SK-N-SH (cell line): Measurements from ENCODE around the gene PPM1E. TPM values are rescaled to one million over a fixed set of nuclear protein-coding genes. Genes with fewer than 3 reads are reported as not detected.

Experiments
- CTCF ChIA-PET: fragments of 300-600, 350-600 bp; formaldehyde crosslinking; extraction: SDS; loops from one replicate; lab custom pipeline; 2021; lab: Yijun Ruan, JAX
- POLR2A ChIA-PET: fragments of 350-600 bp; sonication (Branson Sonifier 250); formaldehyde crosslinking; extraction: SDS; loops from one replicate; lab custom pipeline; 2020; ENCODE audit warnings: antibody characterized with exemption, inconsistent platforms; lab: Yijun Ruan, JAX
- DNase-seq: peaks from one replicate; pipeline ENCODE4 v3.0.0; 2012
- H2AFZ ChIP-seq: fragments of 200-600 bp; sonication (generic); 2 replicates; pipeline ENCODE4 v1.8.1; 2016; ENCODE audit warnings: antibody characterized with exemption, mild to moderate bottlenecking, low read depth
- H3F3A ChIP-seq: fragments of 200-600 bp; sonication (generic); replicated peaks from 2 replicates; pipeline ENCODE3; 2016; ENCODE audit warnings: antibody characterized with exemption, mild to moderate bottlenecking; ENCODE audit not compliant: insufficient read depth
- H3K27ac ChIP-seq, 2 experiments: fragments of 200-500 bp in 1 of 2; fragments of 200-600 bp in 1 of 2; sonication (Bioruptor generic) in 1 of 2; sonication (generic), shearing (Covaris generic) in 1 of 2; 2 replicates each; pipeline versions ENCODE4 v1.5.1 to v1.6.1; 2014 to 2016; ENCODE audit warnings: low read depth in 2 of 2, inconsistent platforms in 1 of 2, low read length in 1 of 2, mild to moderate bottlenecking in 1 of 2, mixed read lengths in 1 of 2
- H3K27me3 ChIP-seq: fragments of 200-600 bp; sonication (generic), shearing (Covaris generic); 2 replicates; pipeline ENCODE4 v1.6.1; 2016; ENCODE audit warnings: mixed run types; ENCODE audit not compliant: insufficient read depth
- H3K36me3 ChIP-seq, 2 experiments: fragments of 200-500 bp in 1 of 2; fragments of 200-600 bp in 1 of 2; sonication (Bioruptor generic) in 1 of 2; sonication (generic) in 1 of 2; replicated peaks in 1 of 2; 2 replicates each; pipeline versions ENCODE3 to v1.5.1; 2014 to 2016; ENCODE audit warnings: low read length in 1 of 2, mild to moderate bottlenecking in 1 of 2; ENCODE audit not compliant: insufficient read depth in 2 of 2, control insufficient read depth in 1 of 2
- H3K4me1 ChIP-seq, 2 experiments: fragments of 200-500 bp in 1 of 2; fragments of 200-600 bp in 1 of 2; sonication (Bioruptor generic) in 1 of 2; sonication (generic), shearing (Covaris generic) in 1 of 2; 2 replicates each; pipeline versions ENCODE4 v1.5.1 to v1.6.1; 2014 to 2016; ENCODE audit warnings: low read depth in 1 of 2, low read length in 1 of 2, mixed run types in 1 of 2; ENCODE audit not compliant: insufficient read depth in 2 of 2, control insufficient read depth in 1 of 2
- H3K4me2 ChIP-seq: fragments of 200-600 bp; sonication (generic), shearing (Covaris generic); 2 replicates; pipeline ENCODE4 v1.6.1; 2017; ENCODE audit warnings: mixed run types
- H3K4me3 ChIP-seq, 2 experiments: fragments of 200-500 bp in 1 of 2; fragments of 200-600 bp in 1 of 2; sonication (Bioruptor generic) in 1 of 2; sonication (generic), shearing (Covaris generic) in 1 of 2; 2 replicates each; pipeline versions ENCODE4 v1.5.1 to v1.8.1; 2014 to 2016; ENCODE audit warnings: low read depth in 2 of 2, inconsistent platforms in 1 of 2, low read length in 1 of 2, mild to moderate bottlenecking in 1 of 2, mixed read lengths in 1 of 2, moderate library complexity in 1 of 2
- H3K79me2 ChIP-seq: fragments of 200-600 bp; sonication (generic); 2 replicates; pipeline ENCODE4 v1.8.1; 2017; ENCODE audit warnings: mild to moderate bottlenecking; ENCODE audit not compliant: insufficient read depth
- H3K9ac ChIP-seq: fragments of 200-600 bp; sonication (generic); 2 replicates; pipeline ENCODE4 v1.6.1; 2017; ENCODE audit warnings: mixed run types
- H3K9me2 ChIP-seq: fragments of 200-600 bp; sonication (generic); 2 replicates; pipeline ENCODE4 v1.6.1; 2017; ENCODE audit warnings: mixed run types
- H3K9me3 ChIP-seq: fragments of 200-600 bp; sonication (generic); 2 replicates; pipeline ENCODE4 v1.6.1; 2017; ENCODE audit warnings: mixed run types, mild to moderate bottlenecking, moderate library complexity
- H4K20me1 ChIP-seq: fragments of 200-600 bp; sonication (generic); 2 replicates; pipeline ENCODE4 v1.6.1; 2017; ENCODE audit warnings: mild to moderate bottlenecking, mixed run types; ENCODE audit not compliant: insufficient read depth
- MEF2A ChIP-seq: IDR thresholded peaks from 2 replicates; pipeline ENCODE4 v1.4.0; 2012; ENCODE audit warnings: low read depth, borderline replicate concordance
- PBX3 ChIP-seq: IDR thresholded peaks from 2 replicates; pipeline ENCODE4; 2012
- REST ChIP-seq: IDR thresholded peaks from 2 replicates; pipeline ENCODE4 v1.6.1; 2012; ENCODE audit warnings: mild to moderate bottlenecking, low read depth, low read length, moderate library complexity
- ZBTB33 ChIP-seq: IDR thresholded peaks from 2 replicates; pipeline ENCODE4 v1.4.0; 2012; ENCODE audit warnings: low read depth, borderline replicate concordance
- WGBS: methylation state at CpG from one replicate; pipeline ENCODE4 v1.1.6; 2017; ENCODE audit warnings: low lambda C conversion rate; 5-methylcytosine and 5-hydroxymethylcytosine counted together
- polyA plus RNA-seq, 3 experiments: library from polyadenylated mRNA; depleted of rRNA; stranded (reverse); fragments of >200 nt; gene quantifications; 2 replicates each; pipeline ENCODE4 v1.2.3, GENCODE V29; 2012

Gene PPM1E
- polyA plus RNA-seq, 1 of the 3 experiments (the other 2 are of a cell fraction), result 0.08 TPM

- TF ChIP-seq REST, result no peak
- TF ChIP-seq, all 33 proteins: peak for 0
These were observed 218.7 kb downstream of the PPM1E start (continued) for GRCh38 chr17:58974354-58974753.

GRCh38 chr17:58976541-58976940 is 220.9 kb downstream of the PPM1E start:
- Histone ChIP-seq H3K27me3 (no peaks in the 10 kb centered on the region), H4K20me1 (no peaks in the 10 kb centered on the region), H3K9me3 (no peaks in the 10 kb centered on the region), H3K4me2 (no peak overlapping the region), H3K4me3 (no peak overlapping the region), H3K27ac (no peak overlapping the region), H2AFZ (no peak overlapping the region), H3K36me3 (peaks cover 0 to 4% of the 10 kb centered on the region in 2 experiments), H3F3A (no peaks in the 10 kb centered on the region), H3K9ac (no peak overlapping the region), H3K9me2 (no peaks in the 10 kb centered on the region), H3K79me2 (no peaks in the 10 kb centered on the region), H3K4me1 (no peaks in the 10 kb centered on the region)
- ChIA-PET POLR2A (no interaction called here), CTCF (interaction anchor here (0.9 to 1.2 kb wide), 3 partner anchors 21 to 266 kb away, joined by 3 to 5 read pairs (median 4); no protein-coding TSS in a partner anchor)
- TF ChIP-seq PBX3 (no peak), REST (no peak), MEF2A (no peak), ZBTB33 (no peak)
- no peak for DNase-seq
- WGBS, result 77% methylated on average over 3 of the region's 3 CpGs
